ENCODE data around the gene ITM2C.

ITM2C gene, protein sequence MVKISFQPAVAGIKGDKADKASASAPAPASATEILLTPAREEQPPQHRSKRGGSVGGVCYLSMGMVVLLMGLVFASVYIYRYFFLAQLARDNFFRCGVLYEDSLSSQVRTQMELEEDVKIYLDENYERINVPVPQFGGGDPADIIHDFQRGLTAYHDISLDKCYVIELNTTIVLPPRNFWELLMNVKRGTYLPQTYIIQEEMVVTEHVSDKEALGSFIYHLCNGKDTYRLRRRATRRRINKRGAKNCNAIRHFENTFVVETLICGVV

DNA sequence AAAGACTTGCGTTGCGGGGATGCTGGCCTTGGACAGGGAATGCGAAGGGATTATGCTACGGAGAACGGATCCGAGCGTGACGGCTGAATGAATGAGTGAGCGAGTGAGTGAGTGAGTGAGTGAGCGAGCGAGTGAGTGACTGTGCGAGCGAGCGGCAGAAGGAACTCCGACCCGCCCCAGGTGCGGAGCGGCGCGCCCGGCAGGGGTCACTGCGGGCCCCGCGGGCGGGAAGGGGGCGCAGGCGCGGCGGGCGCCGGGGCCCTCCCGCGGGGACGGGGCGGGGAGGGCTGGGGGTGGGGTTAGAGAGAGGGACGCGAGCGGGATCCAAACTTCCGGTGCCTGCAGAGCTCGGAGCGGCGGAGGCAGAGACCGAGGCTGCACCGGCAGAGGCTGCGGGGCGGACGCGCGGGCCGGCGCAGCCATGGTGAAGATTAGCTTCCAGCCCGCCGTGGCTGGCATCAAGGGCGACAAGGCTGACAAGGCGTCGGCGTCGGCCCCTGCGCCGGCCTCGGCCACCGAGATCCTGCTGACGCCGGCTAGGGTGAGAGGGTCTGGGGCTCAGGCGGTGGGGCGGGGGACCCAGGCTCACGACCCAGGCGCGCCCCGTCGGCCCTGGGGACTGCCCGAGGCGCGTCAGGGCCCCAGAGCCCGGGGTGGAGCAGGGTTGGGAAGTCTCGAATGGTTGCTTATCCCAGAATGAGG lies at the start of gene ITM2C:
ITM2C (plus strand) TSS at position 338 of the 702 bp plus-strand sequence; CDS start at position 422, 84 bp downstream.
- DNase-seq: peak; percentile 76

DNA sequence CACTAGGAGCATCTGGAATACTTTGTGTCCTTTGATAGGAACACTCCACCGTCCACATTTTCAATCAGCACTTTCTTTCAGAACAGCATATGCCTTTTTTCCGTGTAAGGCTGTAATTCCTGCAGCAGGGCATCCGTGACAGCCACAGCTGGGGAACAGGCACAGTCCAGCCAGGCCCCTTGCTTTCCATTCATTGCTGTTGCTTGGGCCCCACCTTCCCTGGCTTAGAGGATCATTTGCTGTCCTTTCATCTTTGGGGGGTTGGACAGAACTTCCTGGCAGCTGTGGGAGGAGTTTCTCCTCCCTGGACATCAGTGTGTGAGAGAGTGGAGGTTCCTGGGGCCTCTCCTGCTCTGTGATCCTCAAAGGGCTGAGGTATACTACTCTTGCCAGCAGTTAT lies 49.7 kb upstream of the ITM2C start:
- no peak for DNase-seq

DNA sequence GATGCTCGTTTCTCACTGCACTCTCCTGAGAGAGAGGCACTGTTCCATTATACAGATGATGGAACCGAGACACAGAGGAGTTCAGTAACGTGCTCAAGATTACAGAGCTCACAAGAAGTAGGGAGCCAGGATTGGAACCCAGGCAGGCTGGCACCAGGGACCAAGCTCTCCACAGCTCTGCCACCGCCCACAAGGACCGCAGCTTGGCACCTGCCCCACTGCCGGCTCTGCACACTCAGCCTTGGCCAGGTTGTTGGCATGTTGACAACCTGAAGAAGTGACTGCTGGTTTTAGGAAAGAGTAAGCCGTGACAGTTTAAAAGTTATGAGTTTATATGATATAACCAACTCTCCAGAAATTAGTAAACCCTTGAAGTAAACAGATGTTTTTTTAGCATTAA lies 48.0 kb upstream of the ITM2C start:
- no peak for DNase-seq

DNA sequence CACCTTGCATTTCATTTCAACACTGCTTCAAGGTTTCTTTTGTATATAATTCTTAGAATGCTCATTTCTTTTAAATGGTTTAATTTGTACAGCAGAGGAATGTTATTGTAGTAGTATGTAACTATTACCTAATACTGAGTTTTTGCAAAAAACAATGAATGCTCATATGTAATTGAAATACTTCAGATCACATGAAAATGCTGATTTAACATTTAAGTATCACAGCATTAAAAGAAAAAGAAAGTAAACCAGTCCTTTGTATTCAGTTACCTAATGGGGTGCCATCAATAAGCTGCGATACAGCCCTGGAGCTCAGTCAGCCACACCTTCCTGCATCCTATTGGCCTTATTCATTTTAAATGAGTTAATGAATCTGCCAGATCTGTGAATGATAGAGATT lies 45.3 kb upstream of the ITM2C start:
- DNase-seq: no peak

DNA sequence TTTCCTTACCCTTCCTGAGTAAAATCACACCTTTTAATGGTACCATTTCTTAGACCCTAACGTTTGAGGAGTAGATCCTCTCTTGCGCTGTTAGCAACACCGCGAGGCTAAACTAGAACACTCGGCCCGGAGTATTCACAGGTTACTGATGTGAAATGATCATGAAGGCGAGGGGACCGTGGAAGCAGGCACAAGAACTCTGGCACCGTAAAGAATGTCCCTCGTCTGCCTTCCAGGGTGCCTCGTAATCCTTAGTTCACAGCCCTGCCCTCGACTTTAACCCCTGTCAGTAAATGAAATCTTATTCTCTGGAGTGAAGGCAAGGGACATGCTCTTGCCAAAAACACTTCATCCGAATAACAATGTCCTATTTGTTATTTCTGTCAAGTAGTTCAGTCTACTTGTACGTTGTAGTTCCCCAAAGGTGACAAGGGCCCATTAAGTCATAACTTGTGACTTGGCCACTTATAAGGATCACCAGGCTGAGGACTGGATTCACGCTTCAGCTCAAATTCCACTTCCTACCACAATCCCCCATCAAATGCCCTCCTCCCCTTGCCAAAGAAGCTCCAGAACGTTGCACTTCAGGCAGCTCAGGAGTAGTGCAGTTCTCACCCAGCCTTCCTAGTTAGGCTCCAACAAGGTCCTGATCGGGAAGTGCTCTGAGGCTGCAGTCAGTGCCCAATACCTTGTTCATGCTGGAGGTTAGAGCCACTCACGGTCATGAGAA lies 43.3 kb upstream of the ITM2C start:
- DNase-seq: no peak

DNA sequence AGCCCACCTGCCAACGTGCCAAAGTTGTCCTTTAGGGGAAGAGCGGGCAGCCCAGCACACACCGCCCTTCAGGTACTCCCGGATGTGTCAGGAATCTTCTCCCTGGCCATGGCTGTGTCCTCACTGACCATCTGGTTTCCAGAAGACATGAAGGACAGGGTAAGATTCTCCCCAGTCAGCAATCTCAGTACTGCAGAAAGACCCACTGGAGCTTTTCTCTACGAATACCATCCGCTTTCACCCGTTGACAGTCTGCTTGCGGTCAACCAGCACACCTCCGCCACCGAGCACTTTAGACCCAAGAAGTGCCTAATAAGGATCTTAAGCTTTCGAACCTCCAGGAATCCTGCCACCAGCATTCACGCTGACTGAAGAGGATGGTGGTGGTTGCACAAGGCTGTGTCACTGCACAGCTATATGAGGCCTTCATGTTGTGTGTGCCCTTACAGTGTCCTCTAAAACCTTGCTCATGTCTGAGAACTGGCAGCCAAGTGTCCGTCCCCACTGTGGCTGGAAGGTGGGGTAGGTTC lies 42.7 kb upstream of the ITM2C start:
- no peak for DNase-seq

DNA sequence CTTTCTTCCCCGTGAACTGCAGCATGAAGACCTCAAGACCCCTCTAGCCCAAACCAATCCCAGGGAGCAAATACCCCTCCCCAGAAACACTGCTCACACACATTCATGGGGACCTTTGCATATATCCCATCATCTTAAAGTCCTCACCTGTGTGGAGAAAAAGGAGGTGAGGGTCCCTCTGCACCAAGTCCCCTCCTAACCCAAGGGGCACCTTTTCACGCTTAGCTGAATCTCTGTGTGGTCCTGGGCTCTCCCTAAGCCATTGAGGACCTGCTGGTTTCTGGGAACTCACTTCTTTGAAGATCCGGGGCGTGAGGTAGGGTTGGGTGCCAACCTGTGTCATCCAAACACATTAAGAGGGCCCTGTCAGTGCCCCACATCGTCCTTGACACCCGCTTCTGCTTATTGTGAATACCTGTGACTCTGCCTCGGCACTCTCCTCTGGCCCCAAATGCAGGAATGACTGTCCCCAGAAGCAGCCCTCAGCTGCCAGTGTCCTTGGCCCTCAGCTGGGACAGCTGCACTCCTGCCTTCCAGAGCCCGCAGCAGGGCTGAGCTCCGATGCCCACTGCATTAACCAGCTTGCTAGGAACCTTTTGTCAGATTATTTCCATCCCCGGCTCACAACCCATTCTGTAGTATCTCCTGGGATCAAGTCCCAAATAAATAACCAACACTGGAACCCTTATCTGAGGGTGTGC lies 41.3 kb upstream of the ITM2C start:
- no peak for DNase-seq

DNA sequence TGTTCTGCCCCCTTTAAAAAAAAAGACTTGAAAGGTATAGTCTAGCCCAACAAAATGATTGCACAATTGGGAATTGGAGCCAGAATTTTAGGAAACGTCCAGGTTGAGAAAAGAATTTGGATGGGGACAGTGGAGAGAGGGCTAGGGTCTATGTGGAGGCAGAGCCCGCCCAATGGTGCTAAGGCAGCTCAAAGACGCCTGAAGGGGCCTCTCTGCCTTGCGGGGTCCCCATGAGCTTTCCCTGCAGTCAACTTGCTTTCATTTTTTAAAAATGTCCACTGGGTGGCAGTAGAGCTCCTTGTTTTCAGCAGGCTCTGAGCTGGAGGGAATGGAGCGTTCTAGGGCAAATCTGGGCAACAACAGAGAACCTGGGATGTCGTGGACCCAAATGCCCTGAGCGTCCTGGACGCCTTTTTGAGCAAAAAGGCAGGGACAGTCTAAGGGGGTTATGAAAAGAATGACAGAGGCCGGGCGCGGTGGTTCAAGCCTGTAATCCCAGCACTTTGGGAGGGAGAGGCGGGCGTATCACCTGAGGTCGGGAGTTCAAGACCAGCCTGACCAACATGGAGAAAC lies 40.2 kb upstream of the ITM2C start:
- DNase-seq: peak; percentile 81

DNA sequence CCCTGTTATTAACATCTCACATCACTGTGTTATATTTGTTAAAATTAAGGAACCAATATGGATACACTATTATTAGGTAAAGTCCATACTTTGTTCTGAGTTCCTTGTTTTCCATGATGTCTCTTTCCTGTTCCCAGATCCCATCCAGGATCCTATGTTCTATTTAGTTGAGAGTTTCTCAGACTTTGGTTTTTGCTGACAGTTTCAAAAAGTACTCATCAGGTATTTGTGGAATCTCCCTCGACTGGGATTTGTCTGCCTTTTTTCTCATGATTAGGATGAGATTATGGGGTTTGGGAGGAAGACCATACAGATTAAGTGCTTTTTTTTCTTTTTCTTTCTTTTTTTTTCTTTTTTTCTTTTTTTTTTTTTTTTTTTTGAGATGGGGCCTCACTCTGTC lies 39.4 kb upstream of the ITM2C start:
- no peak for DNase-seq

DNA sequence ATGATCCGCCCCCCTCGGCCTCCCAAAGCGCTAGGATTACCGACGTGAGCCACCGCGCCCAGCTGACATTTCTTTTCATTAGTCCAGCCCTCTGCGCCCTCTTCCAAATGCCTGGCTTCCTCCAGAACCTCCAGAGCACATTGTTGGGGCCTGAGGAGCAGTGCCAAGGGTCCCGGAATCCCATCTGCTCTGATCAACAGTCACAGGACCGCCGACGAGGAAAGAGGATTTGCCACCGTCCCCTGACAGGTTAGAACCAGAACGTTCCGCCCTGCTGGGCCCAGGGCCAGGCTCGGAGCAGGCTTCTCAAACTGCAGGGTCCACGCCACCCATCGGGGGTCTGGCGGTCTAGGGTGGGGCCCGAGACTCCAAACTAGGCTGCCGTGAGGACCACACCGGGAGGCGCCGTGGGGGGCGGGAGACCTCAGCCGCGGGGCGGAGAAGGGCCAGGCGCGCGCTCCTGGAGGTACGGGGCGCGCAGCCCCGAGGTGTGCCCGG lies 36.9 kb upstream of the ITM2C start:
- no peak for DNase-seq

DNA sequence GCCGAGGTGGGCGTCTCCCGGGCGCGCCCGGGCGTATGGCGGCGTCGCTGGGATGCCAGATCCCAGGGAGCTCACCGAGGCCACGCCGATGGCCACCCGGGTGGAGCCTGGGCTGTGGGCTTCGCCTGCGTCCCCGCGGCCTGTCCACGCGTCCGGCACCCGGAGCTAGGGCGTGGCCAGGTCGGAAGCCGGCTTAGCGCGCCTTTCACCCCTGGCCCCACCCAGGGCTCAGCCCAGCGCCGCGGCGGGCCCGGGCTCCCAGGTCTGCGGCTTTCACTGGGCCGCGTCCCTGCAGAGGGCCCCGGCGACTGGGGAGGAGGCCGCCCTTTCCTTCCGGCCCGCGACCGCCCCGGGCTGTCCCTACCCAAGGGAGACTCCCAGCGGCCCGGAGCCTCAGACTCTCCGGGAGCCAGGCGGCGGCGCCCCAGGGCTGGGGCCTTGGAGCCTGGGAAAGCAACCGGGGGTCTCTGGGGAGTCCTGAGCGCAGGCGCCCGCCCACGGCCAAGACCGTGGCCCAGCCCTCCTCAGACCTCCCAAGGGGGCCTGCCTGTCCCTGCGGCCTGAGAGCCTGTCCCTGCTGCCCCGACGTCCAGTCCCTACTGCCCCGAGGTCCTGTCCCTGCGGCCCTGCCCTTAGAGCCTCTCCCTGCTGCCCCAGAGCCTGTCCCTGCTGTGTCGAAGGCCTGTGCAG lies 36.3 kb upstream of the ITM2C start:
- peak; percentile 14 for DNase-seq

DNA sequence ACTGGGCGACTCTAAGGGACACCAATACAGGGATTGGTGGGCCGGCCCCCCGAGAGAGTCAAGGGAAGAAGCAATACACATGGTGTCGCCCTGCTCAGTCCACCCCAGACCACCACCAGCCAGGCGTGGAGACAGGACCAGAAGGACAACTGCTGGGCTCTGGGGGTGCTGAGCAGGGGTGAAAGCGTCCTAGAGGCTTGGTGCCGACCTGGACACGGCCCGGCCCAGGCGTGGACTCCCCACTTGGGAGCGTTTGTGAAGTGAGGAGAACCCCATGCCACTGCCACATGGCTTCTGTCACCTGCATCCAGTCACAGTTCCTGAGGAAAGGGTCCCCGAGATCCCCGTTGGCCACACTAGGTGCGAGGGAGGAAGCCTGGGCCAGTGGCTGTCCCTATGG lies 35.4 kb upstream of the ITM2C start:
- DNase-seq: no peak

DNA sequence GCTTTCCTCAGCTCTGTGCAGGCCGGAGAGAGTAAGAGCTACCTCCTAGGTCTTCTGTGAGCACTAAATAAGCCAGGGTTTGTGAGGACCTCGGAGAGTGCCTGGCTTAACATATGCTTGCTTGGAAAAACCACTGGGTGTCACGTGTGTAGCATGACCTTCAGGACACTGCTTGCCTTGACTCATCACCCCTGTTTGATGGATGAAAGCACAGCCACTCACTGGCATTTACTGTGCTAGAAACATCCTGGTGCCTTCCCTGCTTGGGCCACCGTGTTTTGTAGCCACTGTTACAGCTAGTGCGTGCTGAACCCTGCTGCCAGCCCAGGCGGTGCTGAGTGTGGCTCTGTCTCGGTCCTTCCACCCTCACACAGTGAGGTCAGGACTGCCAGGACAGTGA lies 34.8 kb upstream of the ITM2C start:
- no peak for DNase-seq

DNA sequence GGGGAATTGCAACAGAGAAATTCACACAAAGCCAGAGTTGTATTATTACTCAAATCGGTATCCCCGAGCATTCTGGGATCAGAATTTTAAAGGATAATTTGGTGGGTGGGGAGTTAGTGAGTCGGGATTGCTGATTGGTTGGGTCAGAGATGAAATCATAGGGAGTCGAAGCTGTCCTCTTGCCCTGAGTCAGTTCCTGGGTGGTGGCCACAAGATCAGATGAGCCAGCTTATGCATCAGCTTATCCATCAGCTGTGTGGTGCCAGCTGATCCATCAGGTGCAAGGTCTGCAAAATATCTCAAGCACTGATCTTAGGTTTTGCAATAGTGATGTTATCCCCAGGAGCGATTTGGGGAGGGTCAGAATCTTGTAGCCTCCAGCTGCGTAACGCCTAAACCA lies 34.3 kb upstream of the ITM2C start:
- no peak for DNase-seq

DNA sequence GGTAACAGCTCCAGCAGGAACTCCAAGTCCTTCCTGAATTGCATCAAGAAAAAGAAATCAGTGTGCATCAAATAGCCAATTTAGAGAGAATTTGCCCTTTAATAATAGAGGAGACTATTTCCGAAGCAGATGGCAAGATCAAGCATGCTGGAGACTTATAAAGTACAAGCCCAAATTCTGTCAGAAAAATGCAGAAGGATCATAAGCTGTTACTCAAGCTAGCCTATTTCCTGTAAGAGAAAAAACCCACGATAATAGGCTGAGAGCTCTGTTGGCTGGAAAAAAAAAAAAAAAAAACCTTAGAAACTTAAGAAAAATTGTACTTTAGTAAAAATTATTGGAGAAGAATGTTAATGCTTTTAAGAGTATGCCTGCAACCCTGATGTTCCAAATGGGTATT lies 24.4 kb upstream of the ITM2C start:
- no peak for DNase-seq

DNA sequence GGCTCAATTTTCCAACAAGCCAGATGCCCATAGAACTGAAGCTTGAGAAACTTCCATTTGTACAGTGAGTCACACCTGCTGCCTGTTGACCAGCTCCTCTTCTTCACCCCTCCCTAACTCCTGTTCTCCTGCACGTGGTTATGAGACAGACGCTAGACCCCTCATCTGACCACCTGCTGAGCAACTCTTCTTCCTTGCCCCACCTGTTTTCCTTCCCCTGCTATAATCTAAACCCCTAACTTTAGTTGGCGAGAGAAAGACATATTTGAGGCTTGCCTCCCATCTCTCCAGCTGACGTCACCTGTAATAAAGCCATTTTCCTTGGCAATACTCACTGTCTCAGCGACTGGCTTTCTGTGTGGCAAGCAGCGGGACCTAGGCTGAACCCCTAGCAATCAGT lies 22.3 kb upstream of the ITM2C start:
- no peak for DNase-seq

DNA sequence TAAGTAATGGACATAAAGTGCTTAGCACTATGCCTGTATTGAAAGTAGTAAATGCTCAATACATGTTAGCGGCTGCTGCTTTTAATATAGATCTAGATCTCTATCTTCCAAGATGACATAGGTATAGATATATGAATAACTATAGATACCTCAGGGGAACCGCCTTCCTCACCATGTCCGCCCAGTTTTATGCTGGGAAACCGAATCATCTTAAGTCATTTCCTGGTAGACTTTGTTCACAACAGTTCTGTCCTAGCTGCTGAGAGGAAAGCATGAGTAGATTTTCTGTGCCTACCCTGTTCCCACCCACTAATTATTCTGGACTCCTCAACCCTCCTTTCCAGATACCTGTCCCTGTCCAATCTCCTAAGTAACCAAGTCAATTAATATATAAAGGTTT lies 21.6 kb upstream of the ITM2C start:
- no peak for DNase-seq

DNA sequence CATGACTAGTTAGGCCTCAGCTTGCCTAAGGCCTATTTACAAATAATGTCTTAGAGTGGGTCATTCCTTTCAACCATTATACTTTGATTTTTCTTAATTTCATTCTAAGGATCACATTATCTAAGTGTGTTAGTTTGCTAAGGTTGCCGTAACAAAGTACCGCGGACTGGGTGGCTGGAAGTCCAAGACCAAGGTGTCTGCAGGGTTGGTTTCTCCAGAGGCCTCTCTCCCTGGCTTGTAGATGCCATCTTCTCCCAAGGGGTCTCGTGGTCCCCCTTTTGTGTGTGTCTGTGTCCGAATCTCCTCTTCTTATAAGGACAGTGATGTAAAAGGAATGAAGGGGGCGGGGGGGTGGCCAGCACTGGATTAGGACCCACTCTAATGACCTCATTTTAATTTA lies 18.4 kb upstream of the ITM2C start:
- DNase-seq: no peak

DNA sequence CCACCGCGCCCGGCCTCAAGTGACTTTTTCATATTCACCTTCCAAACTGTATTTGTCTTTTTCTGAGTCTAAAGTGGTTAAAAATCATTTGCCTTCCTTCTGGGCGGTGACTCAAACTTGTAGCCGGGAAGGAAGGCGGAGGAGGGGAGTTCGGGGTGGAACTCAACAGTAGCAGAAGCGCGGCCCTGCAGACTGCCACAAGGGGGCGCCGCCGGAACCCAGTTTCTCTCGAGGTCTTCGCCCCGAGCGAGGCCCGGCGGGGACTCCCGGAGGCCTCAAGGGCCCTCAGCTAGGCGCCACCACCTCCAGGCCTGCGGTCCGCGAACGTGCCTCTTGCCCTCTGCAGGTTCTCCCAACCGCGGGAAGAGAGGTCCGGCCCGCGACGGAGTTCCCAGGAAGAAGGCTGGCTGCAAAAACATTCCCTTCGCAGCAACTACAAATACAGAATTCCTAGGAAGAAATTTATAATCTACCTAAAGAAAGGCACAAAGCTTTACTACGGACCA lies 16.8 kb upstream of the ITM2C start:
- DNase-seq: peak; percentile 84

DNA sequence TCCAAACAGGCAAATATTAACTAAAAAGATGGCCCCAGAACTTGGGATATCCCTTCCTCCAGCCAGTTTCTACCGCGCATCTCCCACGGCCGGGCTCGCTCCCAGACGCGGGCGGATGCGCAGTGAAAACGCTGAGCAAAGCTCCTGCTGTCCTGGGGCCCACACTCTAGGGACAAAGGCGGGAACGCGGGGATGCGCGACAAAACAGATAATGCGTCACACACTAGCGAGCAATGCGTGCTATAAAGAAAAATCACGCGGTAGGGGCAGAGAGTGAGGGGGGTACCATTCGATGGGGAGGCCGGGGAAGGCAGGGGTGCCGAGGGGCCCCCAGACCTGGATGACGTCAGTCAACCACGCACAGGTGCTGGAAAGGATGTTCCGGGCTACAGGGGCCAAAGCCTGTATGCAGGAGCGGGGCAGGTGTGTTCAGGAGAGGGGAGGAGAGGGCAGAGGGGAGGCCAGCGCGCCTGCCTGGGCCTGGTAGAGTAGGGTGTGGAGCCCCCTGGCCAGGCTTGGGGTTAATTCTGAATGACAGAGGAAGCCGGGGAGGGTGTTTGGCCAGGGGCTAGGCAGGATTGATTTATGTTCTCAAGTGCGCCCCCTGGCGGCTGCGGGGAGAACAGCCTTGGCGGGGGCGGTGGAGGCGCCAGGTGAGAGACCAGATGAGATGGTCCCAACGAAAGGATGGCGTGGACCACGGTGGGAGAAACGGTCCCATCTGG lies 14.9 kb upstream of the ITM2C start:
- peak; percentile 71 for DNase-seq

DNA sequence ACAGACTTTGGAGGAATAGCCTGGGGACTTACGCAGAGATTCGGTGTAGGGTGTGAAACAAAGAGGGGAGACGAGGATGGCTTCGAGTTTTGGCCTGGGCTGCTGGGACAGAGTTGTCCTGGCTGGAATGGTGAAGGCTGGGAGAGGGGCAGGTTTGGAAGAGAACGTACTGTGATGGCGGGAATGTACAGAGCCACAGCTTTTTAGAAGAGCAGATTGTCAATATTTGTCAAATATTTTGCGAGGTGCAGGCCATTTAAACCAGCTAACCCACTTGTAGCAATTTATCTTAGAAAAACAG lies 14.4 kb upstream of the ITM2C start:
- no peak for DNase-seq
